Gastrocnemius medialis (tissue), 4 donors: ENCODE results near the gene PTCRA. TPM values are rescaled to one million over a fixed set of nuclear protein-coding genes. Genes with fewer than 3 reads are reported as not detected.

Experiments used
- ATAC-seq, 2 donors: fragments of 150-250 bp; one replicate each; pipeline ENCODE4 v1.9.1; 2016
- DNase-seq, 2 donors: peaks; one replicate each; pipeline ENCODE4 v3.0.0-alpha.2; 2019
- H3K27ac ChIP-seq, 4 donors: fragments of 200-600 bp; sonication (generic); 1 replicate in 1 of 4; 2 replicates in 3 of 4; pipeline ENCODE4 v1.5.1; 2016 to 2018; ENCODE audit warnings: mild to moderate bottlenecking in 2 of 4, moderate library complexity in 1 of 4
- H3K27me3 ChIP-seq, 3 donors: fragments of 200-600 bp; sonication (generic) in 2 of 3; 1 replicate in 1 of 3; 2 replicates in 2 of 3; pipeline versions ENCODE4 v1.5.1 to v1.6.0; 2016 to 2019; ENCODE audit warnings: mild to moderate bottlenecking in 1 of 3, moderate library complexity in 1 of 3
- H3K36me3 ChIP-seq, 2 donors: fragments of 200-600 bp; sonication (generic) in 1 of 2; one replicate each; pipeline ENCODE4 v1.5.1; 2017 to 2018
- H3K4me1 ChIP-seq, 2 donors: fragments of 200-600 bp; sonication (generic) in 1 of 2; one replicate each; pipeline ENCODE4 v1.5.1; 2016 to 2017; ENCODE audit warnings: mild to moderate bottlenecking in 2 of 2
- H3K4me3 ChIP-seq, 4 donors: fragments of 200-600 bp; sonication (generic) in 3 of 4; 1 replicate in 1 of 4; 2 replicates in 3 of 4; pipeline ENCODE4 v1.5.1; 2016 to 2019; ENCODE audit warnings: mild to moderate bottlenecking in 2 of 4
- H3K9me3 ChIP-seq, 3 donors: fragments of 200-600 bp; sonication (generic) in 2 of 3; 1 replicate in 1 of 3; 2 replicates in 2 of 3; pipeline ENCODE4 v1.5.1; 2016 to 2019
- CTCF ChIP-seq, 5 experiments: fragments of 450-650 bp in 3 of 5; fragments of 200-600 bp in 2 of 5; sonication (generic) in 2 of 5; IDR thresholded peaks in 4 of 5; conservative IDR thresholded peaks in 1 of 5; 1 replicate in 4 of 5; 2 replicates in 1 of 5; pipeline ENCODE4 v1.5.1; 2016 to 2019; ENCODE audit warnings: antibody characterized with exemption in 5 of 5, mild to moderate bottlenecking in 3 of 5, moderate library complexity in 3 of 5
- POLR2A ChIP-seq, 2 donors: fragments of 450-650 bp; IDR thresholded peaks; one replicate each; pipeline ENCODE4 v1.6.1; 2017; ENCODE audit warnings: antibody characterized with exemption in 2 of 2, mild to moderate bottlenecking in 2 of 2, moderate library complexity in 2 of 2
- in situ Hi-C, 4 donors: fragments of 200-750 bp; cut with MboI; loops; one replicate each; pipeline versions ENCODE4 v1.15.0 to v1.8.0; 2017; ENCODE audit warnings: low sequenced_read_pairs in 4 of 4
- intact Hi-C: fragments of 100-400 bp; cut with DNase I; formaldehyde crosslinking; loops from one replicate; pipeline ENCODE4 v1.15.1; 2023; ENCODE audit warnings: low total_unique reads
- total RNA-seq, 4 donors: library from RNA; depleted of rRNA; stranded (reverse); fragments of >200 nt; gene quantifications; one replicate each; pipeline versions ENCODE4 v1.1.0 to v1.2.3, GENCODE V29; 2016

Gene PTCRA
- total RNA-seq, 4 donors from 2014 or later: not detected

- Histone ChIP-seq H3K9me3 (no peaks in the 10 kb centered on the region), H3K27ac (no peak overlapping the region), H3K4me3 (no peak overlapping the region), H3K4me1 (peaks cover 0 to 2% of the 10 kb centered on the region in 2 donors), H3K36me3 (no peaks in the 10 kb centered on the region), H3K27me3 (peaks cover 11 to 19% (median 15%) of the 10 kb centered on the region in 3 donors)
- no peak for DNase-seq
- in situ Hi-C loops (loop anchor here in 1 of 4 donors (25.0 kb wide), 1 partner anchor 423 kb away; no protein-coding TSS in a partner anchor), intact Hi-C loops (no loop called here)
- TF ChIP-seq POLR2A (IDR thresholded peaks at IDR 0.05) (no peak), CTCF (IDR thresholded peaks at IDR 0.05 in 4 of 5, conservative IDR thresholded peaks at IDR 0.05 in 1 of 5) (no peak)
- ATAC-seq: no peak
Measured at GRCh38 chr6:42914546-42914945, 1.3 kb upstream of the PTCRA start.

- Histone ChIP-seq H3K27ac (no peak overlapping the region), H3K27me3 (peaks cover 7 to 15% (median 10%) of the 10 kb centered on the region in 3 donors), H3K36me3 (no peaks in the 10 kb centered on the region), H3K4me1 (peaks cover 0 to 2% of the 10 kb centered on the region in 2 donors), H3K4me3 (no peak overlapping the region), H3K9me3 (no peaks in the 10 kb centered on the region)
- TF ChIP-seq POLR2A (IDR thresholded peaks at IDR 0.05) (no peak), CTCF (IDR thresholded peaks at IDR 0.05 in 4 of 5, conservative IDR thresholded peaks at IDR 0.05 in 1 of 5) (no peak)
- in situ Hi-C loops (loop anchor here in 1 of 4 donors (25.0 kb wide), 1 partner anchor 421 kb away; no protein-coding TSS in a partner anchor), intact Hi-C loops (no loop called here)
- no peak for ATAC-seq
- DNase-seq: no peak
Measured at GRCh38 chr6:42916288-42916687, 435 bp downstream of the PTCRA start.

GRCh38 chr6:42921801-42922200 lies 5.9 kb downstream of the PTCRA start:
- H3K4me3 ChIP-seq: no peak overlapping the region
- no peaks in the 10 kb centered on the region for H3K36me3 ChIP-seq
- ATAC-seq: no peak
- no peaks in the 10 kb centered on the region for H3K9me3 ChIP-seq
- in situ Hi-C loops: loop anchor here in 1 of 4 donors (25.0 kb wide), 1 partner anchor 416 kb away; no protein-coding TSS in a partner anchor
- no peaks in the 10 kb centered on the region for H3K4me1 ChIP-seq
- intact Hi-C loops: no loop called here
- TF ChIP-seq POLR2A (IDR thresholded peaks at IDR 0.05): no peak
- TF ChIP-seq CTCF (IDR thresholded peaks at IDR 0.05 in 4 of 5, conservative IDR thresholded peaks at IDR 0.05 in 1 of 5): no peak
- H3K27me3 ChIP-seq: no peaks in the 10 kb centered on the region
- no peak overlapping the region for H3K27ac ChIP-seq
- DNase-seq: no peak

GRCh38 chr6:42923666-42924065 lies 7.8 kb downstream of the PTCRA start:
- intact Hi-C loops: no loop called here
- H3K4me3 ChIP-seq: no peak overlapping the region
- no peaks in the 10 kb centered on the region for H3K27me3 ChIP-seq
- H3K9me3 ChIP-seq: no peaks in the 10 kb centered on the region
- H3K36me3 ChIP-seq: no peaks in the 10 kb centered on the region
- in situ Hi-C loops: loop anchor here in 1 of 4 donors (25.0 kb wide), 1 partner anchor 414 kb away; no protein-coding TSS in a partner anchor
- ATAC-seq (no peak), DNase-seq (no peak)
- no peak overlapping the region for H3K27ac ChIP-seq
- H3K4me1 ChIP-seq: peaks cover 3 to 5% of the 10 kb centered on the region in 2 donors
- TF ChIP-seq POLR2A (IDR thresholded peaks at IDR 0.05): no peak
- no peak for TF ChIP-seq CTCF (IDR thresholded peaks at IDR 0.05 in 4 of 5, conservative IDR thresholded peaks at IDR 0.05 in 1 of 5)
